ENCODE measurements around the gene PNLIPRP2.

PNLIPRP2 gene

DNA sequence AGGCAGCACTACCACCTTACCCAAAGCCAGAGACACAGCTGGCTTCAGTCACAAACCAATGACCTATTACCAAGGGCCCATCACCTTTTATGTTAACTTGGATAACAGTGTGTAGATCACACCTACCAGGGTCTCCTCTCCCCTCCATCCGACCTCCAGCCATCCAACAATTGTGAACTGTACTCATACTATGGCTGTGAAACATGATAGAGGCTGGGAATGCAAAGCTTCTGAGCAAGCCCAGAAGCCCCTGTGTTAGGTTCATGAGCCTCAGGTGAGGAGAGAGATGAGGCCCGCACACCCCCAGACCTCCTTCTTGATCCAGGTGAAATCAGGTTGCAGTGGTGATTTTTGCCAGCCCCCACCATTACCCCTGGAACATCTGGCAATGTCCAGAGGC lies 47.7 kb downstream of the PNLIPRP2 start (continued):
- TF ChIP-seq PATZ1 (CRISPR knock-in tag; IDR thresholded peaks at IDR 0.05; ENCODE audit: borderline replicate concordance) (no peak), ZNF70 (CRISPR knock-in tag; IDR thresholded peaks at IDR 0.05) (no peak), ZC3H10 (CRISPR knock-in tag; IDR thresholded peaks at IDR 0.05) (no peak)
- TF ChIP-seq, protein P1, sequence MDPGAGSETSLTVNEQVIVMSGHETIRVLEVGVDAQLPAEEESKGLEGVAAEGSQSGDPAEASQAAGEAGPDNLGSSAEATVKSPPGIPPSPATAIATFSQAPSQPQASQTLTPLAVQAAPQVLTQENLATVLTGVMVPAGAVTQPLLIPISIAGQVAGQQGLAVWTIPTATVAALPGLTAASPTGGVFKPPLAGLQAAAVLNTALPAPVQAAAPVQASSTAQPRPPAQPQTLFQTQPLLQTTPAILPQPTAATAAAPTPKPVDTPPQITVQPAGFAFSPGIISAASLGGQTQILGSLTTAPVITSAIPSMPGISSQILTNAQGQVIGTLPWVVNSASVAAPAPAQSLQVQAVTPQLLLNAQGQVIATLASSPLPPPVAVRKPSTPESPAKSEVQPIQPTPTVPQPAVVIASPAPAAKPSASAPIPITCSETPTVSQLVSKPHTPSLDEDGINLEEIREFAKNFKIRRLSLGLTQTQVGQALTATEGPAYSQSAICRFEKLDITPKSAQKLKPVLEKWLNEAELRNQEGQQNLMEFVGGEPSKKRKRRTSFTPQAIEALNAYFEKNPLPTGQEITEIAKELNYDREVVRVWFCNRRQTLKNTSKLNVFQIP (CRISPR knock-in tag; IDR thresholded peaks at IDR 0.05; ENCODE audit: borderline replicate concordance, low read depth), result no peak

GRCh38 chr10:116669080-116669479 lies 48.3 kb downstream of the PNLIPRP2 start:
- ATAC-seq, result no peak
- TF ChIP-seq, protein P2, sequence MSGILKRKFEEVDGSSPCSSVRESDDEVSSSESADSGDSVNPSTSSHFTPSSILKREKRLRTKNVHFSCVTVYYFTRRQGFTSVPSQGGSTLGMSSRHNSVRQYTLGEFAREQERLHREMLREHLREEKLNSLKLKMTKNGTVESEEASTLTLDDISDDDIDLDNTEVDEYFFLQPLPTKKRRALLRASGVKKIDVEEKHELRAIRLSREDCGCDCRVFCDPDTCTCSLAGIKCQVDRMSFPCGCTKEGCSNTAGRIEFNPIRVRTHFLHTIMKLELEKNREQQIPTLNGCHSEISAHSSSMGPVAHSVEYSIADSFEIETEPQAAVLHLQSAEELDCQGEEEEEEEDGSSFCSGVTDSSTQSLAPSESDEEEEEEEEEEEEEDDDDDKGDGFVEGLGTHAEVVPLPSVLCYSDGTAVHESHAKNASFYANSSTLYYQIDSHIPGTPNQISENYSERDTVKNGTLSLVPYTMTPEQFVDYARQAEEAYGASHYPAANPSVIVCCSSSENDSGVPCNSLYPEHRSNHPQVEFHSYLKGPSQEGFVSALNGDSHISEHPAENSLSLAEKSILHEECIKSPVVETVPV (CRISPR knock-in tag; IDR thresholded peaks at IDR 0.05), result no peak
- TF ChIP-seq RARB (CRISPR knock-in tag; IDR thresholded peaks at IDR 0.05) (no peak), SNAI2 (CRISPR knock-in tag; IDR thresholded peaks at IDR 0.05) (no peak), TCF4 (CRISPR knock-in tag; IDR thresholded peaks at IDR 0.05; ENCODE audit: borderline replicate concordance) (no peak), ZFP30 (CRISPR knock-in tag; IDR thresholded peaks at IDR 0.05) (no peak), CSDC2 (CRISPR knock-in tag; IDR thresholded peaks at IDR 0.05) (no peak)
- TF ChIP-seq, protein P3, sequence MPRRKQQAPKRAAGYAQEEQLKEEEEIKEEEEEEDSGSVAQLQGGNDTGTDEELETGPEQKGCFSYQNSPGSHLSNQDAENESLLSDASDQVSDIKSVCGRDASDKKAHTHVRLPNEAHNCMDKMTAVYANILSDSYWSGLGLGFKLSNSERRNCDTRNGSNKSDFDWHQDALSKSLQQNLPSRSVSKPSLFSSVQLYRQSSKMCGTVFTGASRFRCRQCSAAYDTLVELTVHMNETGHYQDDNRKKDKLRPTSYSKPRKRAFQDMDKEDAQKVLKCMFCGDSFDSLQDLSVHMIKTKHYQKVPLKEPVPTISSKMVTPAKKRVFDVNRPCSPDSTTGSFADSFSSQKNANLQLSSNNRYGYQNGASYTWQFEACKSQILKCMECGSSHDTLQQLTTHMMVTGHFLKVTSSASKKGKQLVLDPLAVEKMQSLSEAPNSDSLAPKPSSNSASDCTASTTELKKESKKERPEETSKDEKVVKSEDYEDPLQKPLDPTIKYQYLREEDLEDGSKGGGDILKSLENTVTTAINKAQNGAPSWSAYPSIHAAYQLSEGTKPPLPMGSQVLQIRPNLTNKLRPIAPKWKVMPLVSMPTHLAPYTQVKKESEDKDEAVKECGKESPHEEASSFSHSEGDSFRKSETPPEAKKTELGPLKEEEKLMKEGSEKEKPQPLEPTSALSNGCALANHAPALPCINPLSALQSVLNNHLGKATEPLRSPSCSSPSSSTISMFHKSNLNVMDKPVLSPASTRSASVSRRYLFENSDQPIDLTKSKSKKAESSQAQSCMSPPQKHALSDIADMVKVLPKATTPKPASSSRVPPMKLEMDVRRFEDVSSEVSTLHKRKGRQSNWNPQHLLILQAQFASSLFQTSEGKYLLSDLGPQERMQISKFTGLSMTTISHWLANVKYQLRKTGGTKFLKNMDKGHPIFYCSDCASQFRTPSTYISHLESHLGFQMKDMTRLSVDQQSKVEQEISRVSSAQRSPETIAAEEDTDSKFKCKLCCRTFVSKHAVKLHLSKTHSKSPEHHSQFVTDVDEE (CRISPR knock-in tag; IDR thresholded peaks at IDR 0.05), result no peak
- TF ChIP-seq, protein P1 (CRISPR knock-in tag; IDR thresholded peaks at IDR 0.05; ENCODE audit: borderline replicate concordance, low read depth), result no peak

DNA sequence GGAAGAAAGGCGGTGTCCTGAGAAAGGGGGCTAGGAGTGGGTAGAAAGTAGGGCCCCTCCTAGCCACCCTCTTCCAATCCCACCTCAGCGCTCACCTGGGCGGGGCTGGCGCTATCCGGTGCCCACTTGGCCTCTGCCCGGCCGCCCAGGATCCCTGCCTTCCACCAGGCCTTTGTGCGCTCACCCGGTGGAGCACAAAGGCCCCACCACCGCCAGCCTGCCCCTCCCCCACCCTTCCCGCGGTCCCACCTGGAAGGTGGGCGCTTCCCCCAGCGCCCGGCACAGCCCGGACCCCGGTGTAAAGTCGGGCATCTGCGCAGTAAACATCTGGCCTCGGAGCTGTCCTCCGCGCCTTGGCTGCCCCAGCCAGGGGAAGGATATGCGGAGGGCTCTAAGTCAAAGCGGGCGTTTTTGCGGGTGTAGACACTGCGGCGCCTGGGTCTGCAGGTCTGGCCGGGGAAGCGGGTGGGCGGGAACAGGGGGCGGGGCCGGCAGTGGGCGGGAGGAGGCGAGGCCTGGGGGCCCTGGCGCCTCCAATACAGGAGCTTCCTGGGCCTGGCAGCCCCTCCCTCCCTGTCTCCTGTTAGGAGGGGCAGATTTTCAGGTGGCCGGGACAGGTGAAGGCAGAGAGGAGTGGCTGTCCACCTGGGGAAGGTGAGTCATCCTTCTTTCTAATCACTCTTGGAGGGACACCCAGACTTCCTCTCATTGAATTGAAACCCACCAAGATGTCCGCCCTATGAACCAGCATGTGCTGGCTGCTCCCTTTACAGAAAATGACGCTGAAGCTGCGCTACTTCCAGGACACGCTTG lies 49.3 kb downstream of the PNLIPRP2 start:
- ATAC-seq, result no peak

More for the DNA sequence above, 49.3 kb downstream of the PNLIPRP2 start:
- TF ChIP-seq ZNF8 (CRISPR knock-in tag; IDR thresholded peaks at IDR 0.05) (no peak), PPARA (CRISPR knock-in tag; IDR thresholded peaks at IDR 0.05; ENCODE audit: borderline replicate concordance) (no peak), CSDC2 (CRISPR knock-in tag; IDR thresholded peaks at IDR 0.05) (no peak), TCF4 (CRISPR knock-in tag; IDR thresholded peaks at IDR 0.05; ENCODE audit: borderline replicate concordance) (no peak), ESRRG (CRISPR knock-in tag; IDR thresholded peaks at IDR 0.05) (no peak), PATZ1 (CRISPR knock-in tag; IDR thresholded peaks at IDR 0.05; ENCODE audit: borderline replicate concordance) (no peak), RARB (CRISPR knock-in tag; IDR thresholded peaks at IDR 0.05) (no peak), ZFP30 (CRISPR knock-in tag; IDR thresholded peaks at IDR 0.05) (no peak), ZNF70 (CRISPR knock-in tag; IDR thresholded peaks at IDR 0.05) (no peak), ARNTL (CRISPR knock-in tag; IDR thresholded peaks at IDR 0.05; ENCODE audit: borderline replicate concordance, low read depth) (no peak)
- TF ChIP-seq, protein P2 (CRISPR knock-in tag; IDR thresholded peaks at IDR 0.05), result no peak
- TF ChIP-seq, protein P1 (CRISPR knock-in tag; IDR thresholded peaks at IDR 0.05; ENCODE audit: borderline replicate concordance, low read depth), result no peak
- TF ChIP-seq, protein P3 (CRISPR knock-in tag; IDR thresholded peaks at IDR 0.05), result no peak

Measured in SK-N-SH treated with all-trans-retinoic acid at 6 μM for 48 hours (cell line).